H1 (cell line): ENCODE results near the gene LOXHD1.

Source experiments
- CTCF ChIP-seq, 3 experiments: IDR thresholded peaks; 1 replicate in 2 of 3; 2 replicates in 1 of 3; pipeline versions ENCODE4 v1.5.1 to v1.6.1; 2011; ENCODE audit warnings: low read length in 3 of 3, mild to moderate bottlenecking in 3 of 3, inconsistent platforms in 2 of 3, low read depth in 1 of 3, moderate library complexity in 1 of 3; ENCODE audit not compliant: insufficient read depth in 1 of 3; ENCODE audit errors: control extremely low read depth in 1 of 3
- EP300 ChIP-seq, 2 experiments: IDR thresholded peaks; 1 replicate in 1 of 2; 2 replicates in 1 of 2; pipeline ENCODE4 v1.6.1; 2011 to 2012; ENCODE audit warnings: low read depth in 2 of 2, low read length in 2 of 2, mild to moderate bottlenecking in 2 of 2, borderline replicate concordance in 1 of 2, inconsistent platforms in 1 of 2, moderate library complexity in 1 of 2
- MAFK ChIP-seq: IDR thresholded peaks from 2 replicates; pipeline ENCODE4 v1.6.1; 2012; ENCODE audit warnings: low read depth, mild to moderate bottlenecking, improper control_type of control experiment, low read length
- SP2 ChIP-seq: IDR thresholded peaks from 2 replicates; pipeline ENCODE4 v1.6.1; 2012; ENCODE audit warnings: mild to moderate bottlenecking, low read length, inconsistent platforms

GRCh38 chr18:46506974-46507586 lies 149.9 kb downstream of the LOXHD1 start:
- TF ChIP-seq CTCF (IDR thresholded peaks at IDR 0.05; ENCODE audit: control extremely low read depth in 1 of 3, insufficient read depth in 1 of 3, low read depth in 1 of 3, low read length in 3 of 3) (peak in 1 of 3 experiments; percentile 13; a peak in 1 of 4 replicates), MAFK (no peak), EP300 (IDR thresholded peaks at IDR 0.05; ENCODE audit: borderline replicate concordance in 1 of 2, low read depth in 2 of 2, low read length in 2 of 2) (no peak), SP2 (no peak)
